ENCODE results near the gene TEX51.

DNA sequence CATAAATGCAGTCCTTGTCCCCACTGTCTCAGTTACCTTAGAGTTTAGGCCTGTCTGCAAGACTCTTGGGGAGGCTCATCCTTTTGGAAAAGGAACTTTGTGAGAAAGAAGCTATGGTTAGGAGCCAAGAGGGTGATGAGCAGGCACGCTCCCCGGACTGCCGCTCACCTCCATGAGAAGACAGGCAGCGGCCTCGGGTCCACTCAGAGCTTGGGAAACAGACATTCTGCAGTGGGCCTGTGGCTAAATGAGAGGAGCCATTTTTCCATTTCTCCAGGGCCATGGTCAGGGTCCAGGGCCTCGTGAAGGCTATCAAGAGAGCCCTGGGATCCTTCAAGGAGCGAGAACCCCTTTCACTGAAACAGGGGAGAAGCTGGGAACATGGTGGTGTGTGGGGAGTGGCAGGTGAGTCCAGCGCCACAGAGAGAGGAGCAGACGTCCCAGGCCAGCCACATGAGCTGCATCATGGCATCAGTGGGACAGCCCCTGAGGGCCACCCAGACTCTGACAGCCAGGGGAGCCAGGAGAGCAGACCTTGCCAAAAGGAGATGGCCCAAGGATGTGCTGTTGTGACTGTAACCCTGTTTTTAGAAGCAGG, 4.0 kb upstream of the TEX51 start:
- TF ChIP-seq, protein P1, sequence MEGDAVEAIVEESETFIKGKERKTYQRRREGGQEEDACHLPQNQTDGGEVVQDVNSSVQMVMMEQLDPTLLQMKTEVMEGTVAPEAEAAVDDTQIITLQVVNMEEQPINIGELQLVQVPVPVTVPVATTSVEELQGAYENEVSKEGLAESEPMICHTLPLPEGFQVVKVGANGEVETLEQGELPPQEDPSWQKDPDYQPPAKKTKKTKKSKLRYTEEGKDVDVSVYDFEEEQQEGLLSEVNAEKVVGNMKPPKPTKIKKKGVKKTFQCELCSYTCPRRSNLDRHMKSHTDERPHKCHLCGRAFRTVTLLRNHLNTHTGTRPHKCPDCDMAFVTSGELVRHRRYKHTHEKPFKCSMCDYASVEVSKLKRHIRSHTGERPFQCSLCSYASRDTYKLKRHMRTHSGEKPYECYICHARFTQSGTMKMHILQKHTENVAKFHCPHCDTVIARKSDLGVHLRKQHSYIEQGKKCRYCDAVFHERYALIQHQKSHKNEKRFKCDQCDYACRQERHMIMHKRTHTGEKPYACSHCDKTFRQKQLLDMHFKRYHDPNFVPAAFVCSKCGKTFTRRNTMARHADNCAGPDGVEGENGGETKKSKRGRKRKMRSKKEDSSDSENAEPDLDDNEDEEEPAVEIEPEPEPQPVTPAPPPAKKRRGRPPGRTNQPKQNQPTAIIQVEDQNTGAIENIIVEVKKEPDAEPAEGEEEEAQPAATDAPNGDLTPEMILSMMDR (IDR thresholded peaks at IDR 0.05): no peak
- no peak for TF ChIP-seq POLR2A (IDR thresholded peaks at IDR 0.05)

Data from prostate gland (tissue), 2 donors.